Activated CD4-positive, alpha-beta T cell treated with anti-CD3 and anti-CD28 coated beads, Interleukin-2, amount 10 ng/mL, durations not matched to agents 24 days and 14 days (primary cell): ENCODE results near the gene MCM8. TPM values are rescaled to one million over a fixed set of nuclear protein-coding genes. Genes with fewer than 3 reads are reported as not detected.

ENCODE experiments used
- DNase-seq: peaks from one replicate; pipeline ENCODE4 v3.0.0; 2022
- H3K27ac Mint-ChIP-seq: one replicate; pipeline ENCODE4 v1.8.0; 2022; ENCODE audit warnings: mild to moderate bottlenecking, mixed read lengths
- H3K27me3 Mint-ChIP-seq: one replicate; pipeline ENCODE4 v1.8.0; 2022; ENCODE audit warnings: mixed read lengths
- H3K36me3 Mint-ChIP-seq: one replicate; pipeline ENCODE4 v1.8.0; 2022; ENCODE audit warnings: low read depth, mild to moderate bottlenecking, mixed read lengths
- H3K4me1 Mint-ChIP-seq: one replicate; pipeline ENCODE4 v1.8.0; 2021; ENCODE audit warnings: mixed read lengths
- H3K4me3 Mint-ChIP-seq: one replicate; pipeline ENCODE4 v1.8.0; 2022; ENCODE audit warnings: mild to moderate bottlenecking, moderate library complexity, mixed read lengths
- H3K9me3 Mint-ChIP-seq: one replicate; pipeline ENCODE4 v1.8.0; 2021; ENCODE audit warnings: mixed read lengths
- intact Hi-C: fragments of 100-400 bp; cut with micrococcal nuclease; formaldehyde crosslinking; loops from one replicate; pipeline ENCODE4 v1.15.1; 2023
- total RNA-seq: library from RNA; stranded (reverse); gene quantifications from 2 replicates; pipeline ENCODE4 v1.2.3, GENCODE V29; 2022

Gene MCM8
- total RNA-seq, 1 donor from 2014 or later, result 42.2 TPM

- intact Hi-C loops, result no loop called here
- Mint-ChIP-seq H3K36me3 (no peaks in the 10 kb centered on the region), H3K27ac (no peak overlapping the region), H3K27me3 (peaks cover 9% of the 10 kb centered on the region), H3K4me1 (no peaks in the 10 kb centered on the region), H3K4me3 (no peak overlapping the region), H3K9me3 (no peaks in the 10 kb centered on the region)
- DNase-seq, result no peak
Measured at GRCh38 chr20:5928836-5929715, 21.4 kb upstream of the MCM8 start.

- intact Hi-C loops, result no loop called here
- Mint-ChIP-seq H3K36me3 (no peaks in the 10 kb centered on the region), H3K27ac (no peak overlapping the region), H3K4me1 (peaks cover 4% of the 10 kb centered on the region), H3K27me3 (peaks cover 8% of the 10 kb centered on the region), H3K9me3 (no peaks in the 10 kb centered on the region), H3K4me3 (no peak overlapping the region)
- DNase-seq, result no peak
Measured at GRCh38 chr20:5931411-5931810, 19.0 kb upstream of the MCM8 start.

- intact Hi-C loops, result loop anchor here (1.0 kb wide), 1 partner anchor 403 kb away; no protein-coding TSS in a partner anchor
Measured at GRCh38 chr20:5932796-5933195, 17.7 kb upstream of the MCM8 start.

GRCh38 chr20:5933802-5934436 lies 16.5 kb upstream of the MCM8 start:
- intact Hi-C loops, result loop anchor here (1.0 kb wide), 1 partner anchor 405 kb away; no protein-coding TSS in a partner anchor
- peaks cover 6% of the 10 kb centered on the region for H3K27me3 Mint-ChIP-seq
- no peak overlapping the region for H3K27ac Mint-ChIP-seq
- no peak overlapping the region for H3K4me3 Mint-ChIP-seq
- H3K9me3 Mint-ChIP-seq, result no peaks in the 10 kb centered on the region
- H3K4me1 Mint-ChIP-seq, result peaks cover 4% of the 10 kb centered on the region
- peaks cover 9% of the 10 kb centered on the region for H3K36me3 Mint-ChIP-seq
- no peak for DNase-seq

More at GRCh38 chr20:5932796-5933195, 17.7 kb upstream of the MCM8 start:
- no peak overlapping the region for H3K4me3 Mint-ChIP-seq
- H3K36me3 Mint-ChIP-seq, result peaks cover under 1% of the 10 kb centered on the region
- peaks cover 4% of the 10 kb centered on the region for H3K4me1 Mint-ChIP-seq
- H3K27ac Mint-ChIP-seq, result no peak overlapping the region
- no peaks in the 10 kb centered on the region for H3K9me3 Mint-ChIP-seq
- DNase-seq, result no peak
- peaks cover 8% of the 10 kb centered on the region for H3K27me3 Mint-ChIP-seq

GRCh38 chr20:5935384-5935783 lies 15.1 kb upstream of the MCM8 start:
- Mint-ChIP-seq H3K9me3 (no peaks in the 10 kb centered on the region), H3K4me1 (peaks cover 4% of the 10 kb centered on the region), H3K27me3 (peaks cover 1% of the 10 kb centered on the region), H3K4me3 (no peak overlapping the region), H3K36me3 (peaks cover 19% of the 10 kb centered on the region), H3K27ac (no peak overlapping the region)
- no peak for DNase-seq
- intact Hi-C loops, result no loop called here

- DNase-seq, result no peak
- no peaks in the 10 kb centered on the region for H3K9me3 Mint-ChIP-seq
- H3K4me1 Mint-ChIP-seq, result peaks cover 4% of the 10 kb centered on the region
- no peak overlapping the region for H3K27ac Mint-ChIP-seq
- H3K27me3 Mint-ChIP-seq, result peaks cover 1% of the 10 kb centered on the region
- intact Hi-C loops, result no loop called here
- peaks cover 23% of the 10 kb centered on the region for H3K36me3 Mint-ChIP-seq
- H3K4me3 Mint-ChIP-seq, result no peak overlapping the region
Measured at GRCh38 chr20:5936238-5936637, 14.2 kb upstream of the MCM8 start.

GRCh38 chr20:5938456-5939029 lies 11.9 kb upstream of the MCM8 start:
- H3K27ac Mint-ChIP-seq, result no peak overlapping the region
- H3K9me3 Mint-ChIP-seq, result no peaks in the 10 kb centered on the region
- no peak for DNase-seq
- H3K27me3 Mint-ChIP-seq, result no peaks in the 10 kb centered on the region
- H3K36me3 Mint-ChIP-seq, result peaks cover 44% of the 10 kb centered on the region
- H3K4me1 Mint-ChIP-seq, result peaks cover 6% of the 10 kb centered on the region
- no peak overlapping the region for H3K4me3 Mint-ChIP-seq
- intact Hi-C loops, result no loop called here

GRCh38 chr20:5945963-5946362 lies 4.5 kb upstream of the MCM8 start:
- DNase-seq, result no peak
- peaks cover 67% of the 10 kb centered on the region for H3K36me3 Mint-ChIP-seq
- H3K9me3 Mint-ChIP-seq, result peaks cover 3% of the 10 kb centered on the region
- peaks cover 39% of the 10 kb centered on the region for H3K4me1 Mint-ChIP-seq
- intact Hi-C loops, result no loop called here
- peaks cover 2% of the 10 kb centered on the region for H3K27me3 Mint-ChIP-seq
- no peak overlapping the region for H3K4me3 Mint-ChIP-seq
- H3K27ac Mint-ChIP-seq, result peak overlapping the region; percentile 13

GRCh38 chr20:5947276-5947675 lies 3.2 kb upstream of the MCM8 start:
- peak overlapping the region; percentile 65 for H3K27ac Mint-ChIP-seq
- peaks cover 2% of the 10 kb centered on the region for H3K27me3 Mint-ChIP-seq
- H3K4me1 Mint-ChIP-seq, result peaks cover 45% of the 10 kb centered on the region
- intact Hi-C loops, result no loop called here
- H3K9me3 Mint-ChIP-seq, result peaks cover 3% of the 10 kb centered on the region
- peaks cover 61% of the 10 kb centered on the region for H3K36me3 Mint-ChIP-seq
- peak overlapping the region; percentile 53 for H3K4me3 Mint-ChIP-seq
- no peak for DNase-seq

GRCh38 chr20:5949943-5950270 lies 545 bp upstream of the MCM8 start:
- H3K4me3 Mint-ChIP-seq, result peak overlapping the region; percentile 99
- H3K27me3 Mint-ChIP-seq, result peaks cover 2% of the 10 kb centered on the region
- peaks cover 49% of the 10 kb centered on the region for H3K4me1 Mint-ChIP-seq
- no peak for DNase-seq
- H3K27ac Mint-ChIP-seq, result peak overlapping the region; percentile 98
- H3K9me3 Mint-ChIP-seq, result peaks cover 3% of the 10 kb centered on the region
- peaks cover 59% of the 10 kb centered on the region for H3K36me3 Mint-ChIP-seq
- intact Hi-C loops, result loop anchor here (1.0 to 2.0 kb wide), 3 partner anchors 47 to 421 kb away; no protein-coding TSS in a partner anchor

- Mint-ChIP-seq H3K4me3 (no peak overlapping the region), H3K27ac (no peak overlapping the region), H3K9me3 (no peaks in the 10 kb centered on the region), H3K4me1 (peaks cover 2% of the 10 kb centered on the region), H3K36me3 (peaks cover 33% of the 10 kb centered on the region), H3K27me3 (no peaks in the 10 kb centered on the region)
- DNase-seq, result no peak
- intact Hi-C loops, result no loop called here
Measured at GRCh38 chr20:5967469-5967868, 17.0 kb downstream of the MCM8 start.

GRCh38 chr20:5968462-5968861 lies 18.0 kb downstream of the MCM8 start:
- no peak overlapping the region for H3K4me3 Mint-ChIP-seq
- no peak for DNase-seq
- intact Hi-C loops, result no loop called here
- peaks cover 36% of the 10 kb centered on the region for H3K36me3 Mint-ChIP-seq
- no peaks in the 10 kb centered on the region for H3K27me3 Mint-ChIP-seq
- no peak overlapping the region for H3K27ac Mint-ChIP-seq
- H3K9me3 Mint-ChIP-seq, result no peaks in the 10 kb centered on the region
- peaks cover 2% of the 10 kb centered on the region for H3K4me1 Mint-ChIP-seq

- Mint-ChIP-seq H3K9me3 (no peaks in the 10 kb centered on the region), H3K27me3 (no peaks in the 10 kb centered on the region), H3K36me3 (peaks cover 40% of the 10 kb centered on the region), H3K4me3 (no peak overlapping the region), H3K4me1 (peaks cover 2% of the 10 kb centered on the region), H3K27ac (no peak overlapping the region)
- intact Hi-C loops, result no loop called here
- DNase-seq, result no peak
Measured at GRCh38 chr20:5969348-5969935, 19.0 kb downstream of the MCM8 start.

- no peaks in the 10 kb centered on the region for H3K9me3 Mint-ChIP-seq
- H3K4me1 Mint-ChIP-seq, result peaks cover 2% of the 10 kb centered on the region
- H3K4me3 Mint-ChIP-seq, result no peak overlapping the region
- intact Hi-C loops, result no loop called here
- H3K27ac Mint-ChIP-seq, result no peak overlapping the region
- H3K36me3 Mint-ChIP-seq, result peaks cover 39% of the 10 kb centered on the region
- no peak for DNase-seq
- H3K27me3 Mint-ChIP-seq, result no peaks in the 10 kb centered on the region
Measured at GRCh38 chr20:5969940-5970339, 19.5 kb downstream of the MCM8 start.
